H9 (cell line): ENCODE data around the gene RMND5B. TPM values are rescaled to one million over a fixed set of nuclear protein-coding genes. Genes with fewer than 3 reads are reported as not detected.

Source experiments
- DNase-seq: peaks from one replicate; pipeline ENCODE4 v3.0.0-alpha.2; 2017
- H2AFZ ChIP-seq: one replicate; pipeline ENCODE4 v1.6.1; 2013; ENCODE audit warnings: mild to moderate bottlenecking, low read length, control low read depth, moderate library complexity
- H2AK5ac ChIP-seq: 2 replicates; pipeline ENCODE4 v1.6.1; 2013; ENCODE audit warnings: low read length, control low read depth, mixed read lengths; ENCODE audit not compliant: insufficient read length
- H2BK120ac ChIP-seq: one replicate; pipeline ENCODE4 v1.6.1; 2013; ENCODE audit warnings: low read depth, mild to moderate bottlenecking, low read length, control low read depth, inconsistent platforms; ENCODE audit not compliant: poor library complexity, severe bottlenecking
- H2BK12ac ChIP-seq: 2 replicates; pipeline ENCODE4 v1.6.1; 2013; ENCODE audit warnings: low read length, control low read depth, mixed read lengths, low read depth; ENCODE audit not compliant: insufficient read length
- H2BK15ac ChIP-seq: 2 replicates; pipeline ENCODE4 v1.6.1; 2013; ENCODE audit warnings: low read depth, low read length, control low read depth
- H2BK20ac ChIP-seq: one replicate; pipeline ENCODE4 v1.6.1; 2013; ENCODE audit warnings: low read depth, mild to moderate bottlenecking, low read length, control low read depth, inconsistent platforms; ENCODE audit not compliant: poor library complexity, severe bottlenecking
- H2BK5ac ChIP-seq: 2 replicates; pipeline ENCODE4 v1.6.1; 2013; ENCODE audit warnings: low read length, control low read depth, mixed read lengths; ENCODE audit not compliant: insufficient read length
- H3K14ac ChIP-seq: 2 replicates; pipeline ENCODE4 v1.6.1; 2013; ENCODE audit warnings: low read length, control low read depth; ENCODE audit not compliant: insufficient read depth
- H3K18ac ChIP-seq: 2 replicates; pipeline ENCODE4 v1.6.1; 2013; ENCODE audit warnings: low read depth, mild to moderate bottlenecking, mixed read lengths, low read length, control low read depth; ENCODE audit not compliant: insufficient read length
- H3K23ac ChIP-seq: 2 replicates; pipeline ENCODE4 v1.6.1; 2013; ENCODE audit warnings: low read length, control low read depth, mixed read lengths, low read depth; ENCODE audit not compliant: insufficient read length
- H3K23me2 ChIP-seq: 2 replicates; pipeline ENCODE4 v1.6.1; 2013; ENCODE audit warnings: low read depth, mild to moderate bottlenecking, mixed read lengths, low read length, control low read depth; ENCODE audit not compliant: insufficient read length, poor library complexity, severe bottlenecking
- H3K27ac ChIP-seq: 2 replicates; pipeline ENCODE4 v1.5.1; 2013; ENCODE audit warnings: low read length, control low read depth, mixed read lengths, low read depth; ENCODE audit not compliant: insufficient read length
- H3K27me3 ChIP-seq: 2 replicates; pipeline ENCODE4 v1.6.1; 2013; ENCODE audit warnings: low read length, control low read depth, inconsistent platforms; ENCODE audit not compliant: insufficient read depth
- H3K4ac ChIP-seq: 2 replicates; pipeline ENCODE4 v1.6.1; 2013; ENCODE audit warnings: low read depth, mild to moderate bottlenecking, control low read depth, inconsistent platforms, low read length, moderate library complexity
- H3K4me1 ChIP-seq: 2 replicates; pipeline ENCODE4 v1.6.1; 2013; ENCODE audit warnings: low read length, control low read depth, inconsistent platforms; ENCODE audit not compliant: insufficient read depth
- H3K4me2 ChIP-seq: 2 replicates; pipeline ENCODE4 v1.6.1; 2013; ENCODE audit warnings: low read length, control low read depth, mixed read lengths; ENCODE audit not compliant: insufficient read length, insufficient read depth
- H3K56ac ChIP-seq: 2 replicates; pipeline ENCODE4 v1.6.1; 2013; ENCODE audit warnings: low read depth, mild to moderate bottlenecking, mixed read lengths, low read length, control low read depth; ENCODE audit not compliant: insufficient read length
- H3K79me1 ChIP-seq: 2 replicates; pipeline ENCODE4 v1.6.1; 2013; ENCODE audit warnings: low read depth, mild to moderate bottlenecking, moderate library complexity, low read length, control low read depth, inconsistent platforms; ENCODE audit not compliant: insufficient read depth, poor library complexity, severe bottlenecking
- H3K79me2 ChIP-seq: 2 replicates; pipeline ENCODE4 v1.6.1; 2013; ENCODE audit warnings: low read length, control low read depth, inconsistent platforms; ENCODE audit not compliant: insufficient read depth
- H3K9ac ChIP-seq: 2 replicates; pipeline ENCODE4 v1.6.1; 2013; ENCODE audit warnings: low read length, control low read depth, mixed read lengths; ENCODE audit not compliant: insufficient read length; ENCODE audit errors: extremely low read depth
- H3K9me3 ChIP-seq: one replicate; pipeline ENCODE4 v1.6.1; 2013; ENCODE audit warnings: low read depth, low read length, inconsistent platforms; ENCODE audit not compliant: control insufficient read depth
- H3T11ph ChIP-seq: one replicate; pipeline ENCODE4 v1.6.1; 2013; ENCODE audit warnings: mild to moderate bottlenecking, low read length, control low read depth, inconsistent platforms
- H4K20me1 ChIP-seq: one replicate; pipeline ENCODE4 v1.6.1; 2013; ENCODE audit not compliant: control insufficient read depth, insufficient read length, insufficient read depth
- H4K5ac ChIP-seq: 2 replicates; pipeline ENCODE4 v1.6.1; 2013; ENCODE audit warnings: low read depth, mild to moderate bottlenecking, mixed read lengths, low read length, control low read depth; ENCODE audit not compliant: insufficient read length
- H4K8ac ChIP-seq: replicated peaks from 2 replicates; pipeline ENCODE4 v1.6.1; 2013; ENCODE audit warnings: low read length, control low read depth, mixed read lengths, low read depth; ENCODE audit not compliant: insufficient read length
- H4K91ac ChIP-seq: 2 replicates; pipeline ENCODE4 v1.6.1; 2013; ENCODE audit warnings: low read depth, mild to moderate bottlenecking, moderate library complexity, mixed read lengths, low read length, control low read depth; ENCODE audit not compliant: insufficient read length
- H3K27ac Mint-ChIP-seq, 3 experiments: 2 replicates in 2 of 3; 3 replicates in 1 of 3; pipeline ENCODE4 v1.8.0; 2020 to 2021; ENCODE audit warnings: mixed read lengths in 3 of 3, mild to moderate bottlenecking in 1 of 3, moderate library complexity in 1 of 3
- H3K27me3 Mint-ChIP-seq: 2 replicates; pipeline ENCODE4 v1.8.0; 2021; ENCODE audit warnings: low read depth, mild to moderate bottlenecking, moderate library complexity, mixed read lengths
- H3K36me3 Mint-ChIP-seq, 3 experiments: 2 replicates in 2 of 3; 3 replicates in 1 of 3; pipeline ENCODE4 v1.8.0; 2020 to 2021; ENCODE audit warnings: low read depth in 3 of 3, mixed read lengths in 3 of 3; ENCODE audit not compliant: insufficient read depth in 1 of 3
- H3K4me1 Mint-ChIP-seq, 2 experiments: 2 replicates each; pipeline ENCODE4 v1.8.0; 2020; ENCODE audit warnings: mixed read lengths in 2 of 2
- H3K4me3 Mint-ChIP-seq, 2 experiments: 2 replicates in 1 of 2; 3 replicates in 1 of 2; pipeline ENCODE4 v1.8.0; 2020 to 2021; ENCODE audit warnings: mild to moderate bottlenecking in 2 of 2, mixed read lengths in 2 of 2, moderate library complexity in 1 of 2
- H3K9me3 Mint-ChIP-seq, 2 experiments: 2 replicates in 1 of 2; 3 replicates in 1 of 2; pipeline ENCODE4 v1.8.0; 2020; ENCODE audit warnings: mild to moderate bottlenecking in 2 of 2, mixed read lengths in 2 of 2, moderate library complexity in 1 of 2
- CTCF ChIP-seq: fragments of 200-600 bp; sonication (generic); conservative IDR thresholded peaks from 3 replicates; pipeline ENCODE4 v1.8.0; 2021; ENCODE audit warnings: antibody characterized with exemption, mild to moderate bottlenecking
- WGBS: extraction: QIAGEN DNeasy Blood & Tissue Kit; methylation state at CpG from one replicate; pipeline ENCODE4 v1.1.7; 2013; ENCODE audit warnings: missing lambda C conversion rate, low lambda C conversion rate, mixed read lengths; ENCODE audit not compliant: insufficient read length; ENCODE audit errors: extremely low coverage; 5-methylcytosine and 5-hydroxymethylcytosine counted together
- total RNA-seq: library from RNA; stranded (reverse); gene quantifications from 2 replicates; pipeline ENCODE4 v1.2.1, GENCODE V29; 2021

The RMND5B gene
- total RNA-seq, 1 experiment from 2014 or later = 86.4 TPM

GRCh38 chr5:178103612-178104011 lies 27.2 kb upstream of the RMND5B start:
- no peaks in the 10 kb centered on the region for H3K23me2 ChIP-seq
- no peak overlapping the region for H3K27ac ChIP-seq
- no peak overlapping the region for H3K23ac ChIP-seq
- peaks cover 0 to 3% of the 10 kb centered on the region in 2 experiments; a peak in 1 of 5 replicates for H3K9me3 Mint-ChIP-seq
- TF ChIP-seq CTCF = no peak
- H3K14ac ChIP-seq = no peak overlapping the region
- no peak overlapping the region for H3K56ac ChIP-seq
- H2AK5ac ChIP-seq = no peak overlapping the region
- H2AFZ ChIP-seq = no peak overlapping the region
- peak overlapping the region in 2 of 3 experiments; percentile 80 to 92; a peak in 2 of 7 replicates for H3K27ac Mint-ChIP-seq
- H2BK5ac ChIP-seq = no peak overlapping the region
- H4K20me1 ChIP-seq = no peaks in the 10 kb centered on the region
- no peak overlapping the region for H3T11ph ChIP-seq
- no peak overlapping the region for H2BK15ac ChIP-seq
- no peaks in the 10 kb centered on the region for H3K79me2 ChIP-seq
- no peak overlapping the region for H4K91ac ChIP-seq
- H3K18ac ChIP-seq = no peak overlapping the region
- H3K9ac ChIP-seq = no peak overlapping the region
- H3K36me3 Mint-ChIP-seq = no peaks in the 10 kb centered on the region
- no peaks in the 10 kb centered on the region for H3K9me3 ChIP-seq
- no peaks in the 10 kb centered on the region for H3K79me1 ChIP-seq
- no peak overlapping the region for H4K5ac ChIP-seq
- peaks cover 9 to 14% of the 10 kb centered on the region in 2 experiments for H3K4me1 Mint-ChIP-seq
- H3K27me3 Mint-ChIP-seq = peaks cover 1% of the 10 kb centered on the region; the same call in 1 of the 2 replicates
- no peak overlapping the region for H4K8ac ChIP-seq
- H3K27me3 ChIP-seq = no peaks in the 10 kb centered on the region
- H3K4me3 Mint-ChIP-seq = no peak overlapping the region
- H2BK120ac ChIP-seq = no peak overlapping the region
- no peak overlapping the region for H2BK20ac ChIP-seq
- H2BK12ac ChIP-seq = no peak overlapping the region
- no peak for DNase-seq
- WGBS = no CpG with 5 or more reads among the region's 12 CpGs
- no peak overlapping the region for H3K4ac ChIP-seq
- H3K4me1 ChIP-seq = peaks cover 3% of the 10 kb centered on the region; the same call in 1 of the 2 replicates
- H3K4me2 ChIP-seq = no peak overlapping the region
